Tibial artery (tissue), 4 donors: ENCODE measurements around the gene PTPRJ.
A peak's percentile ranks its signal among the peaks of the same experiment; 100 is the strongest.
"Not testable (repeated sequence)": the region's sequence is repeated elsewhere in the genome, so short reads cannot be mapped to it uniquely, and the experiment has no call there.

Experiments
- DNase-seq, 2 donors: peaks; one replicate each; pipeline ENCODE4 v3.0.0-alpha.2; 2019
- H3K27ac ChIP-seq, 2 donors: fragments of 200-600 bp; sonication (generic) in 1 of 2; 1 replicate in 1 of 2; 2 replicates in 1 of 2; pipeline ENCODE4 v1.5.1; 2018 to 2019; ENCODE audit warnings: mild to moderate bottlenecking in 1 of 2
- H3K27me3 ChIP-seq, 2 donors: fragments of 200-600 bp; sonication (generic) in 1 of 2; one replicate each; pipeline versions ENCODE4 v1.5.1 to v1.6.0; 2016 to 2019
- H3K36me3 ChIP-seq, 3 donors: fragments of 200-600 bp; sonication (generic) in 2 of 3; one replicate each; pipeline ENCODE4 v1.5.1; 2016 to 2019; ENCODE audit warnings: mild to moderate bottlenecking in 2 of 3
- H3K4me1 ChIP-seq, 4 donors: fragments of 200-600 bp; sonication (generic) in 2 of 4; 1 replicate in 3 of 4; 2 replicates in 1 of 4; pipeline ENCODE4 v1.5.1; 2016 to 2019
- H3K4me3 ChIP-seq, 2 donors: fragments of 200-600 bp; sonication (generic) in 1 of 2; 1 replicate in 1 of 2; 2 replicates in 1 of 2; pipeline ENCODE4 v1.5.1; 2018 to 2019; ENCODE audit warnings: mild to moderate bottlenecking in 2 of 2
- H3K9me3 ChIP-seq, 3 donors: fragments of 200-600 bp; sonication (generic) in 1 of 3; one replicate each; pipeline ENCODE4 v1.5.1; 2016 to 2019
- CTCF ChIP-seq, 2 experiments: fragments of 200-600 bp in 1 of 2; fragments of 450-650 bp in 1 of 2; IDR thresholded peaks; one replicate each; pipeline ENCODE4 v1.5.1; 2017 to 2019; ENCODE audit warnings: antibody characterized with exemption in 2 of 2, mild to moderate bottlenecking in 1 of 2, moderate library complexity in 1 of 2
- intact Hi-C: fragments of 100-400 bp; cut with DNase I; formaldehyde crosslinking; loops from one replicate; pipeline ENCODE4 v1.15.0; 2023; ENCODE audit warnings: low total_unique reads

Gene PTPRJ

GRCh38 chr11:47941907-47942558 is 38.3 kb upstream of the PTPRJ start:
- Histone ChIP-seq H3K9me3 (no peaks in the 10 kb centered on the region), H3K4me1 (peaks cover 0 to 22% (median 5%) of the 10 kb centered on the region in 4 donors), H3K27me3 (no peaks in the 10 kb centered on the region), H3K4me3 (no peak overlapping the region), H3K27ac (no peak overlapping the region), H3K36me3 (no peaks in the 10 kb centered on the region)
- no peak for DNase-seq
- intact Hi-C loops, result no loop called here
- no peak for TF ChIP-seq CTCF (IDR thresholded peaks at IDR 0.05)

- Histone ChIP-seq H3K9me3 (no peaks in the 10 kb centered on the region), H3K36me3 (no peaks in the 10 kb centered on the region), H3K4me3 (no peak overlapping the region), H3K27ac (no peak overlapping the region), H3K4me1 (peaks cover 0 to 18% (median 7%) of the 10 kb centered on the region in 4 donors), H3K27me3 (no peaks in the 10 kb centered on the region)
- DNase-seq, result no peak
- TF ChIP-seq CTCF (IDR thresholded peaks at IDR 0.05), result no peak
- intact Hi-C loops, result no loop called here
These were observed 36.4 kb upstream of the PTPRJ start for GRCh38 chr11:47943721-47944586.

GRCh38 chr11:47944632-47945031 is 35.7 kb upstream of the PTPRJ start:
- DNase-seq, result no peak
- Histone ChIP-seq H3K4me3 (no peak overlapping the region), H3K9me3 (no peaks in the 10 kb centered on the region), H3K4me1 (peaks cover 0 to 14% (median 7%) of the 10 kb centered on the region in 4 donors), H3K36me3 (no peaks in the 10 kb centered on the region), H3K27me3 (no peaks in the 10 kb centered on the region), H3K27ac (no peak overlapping the region)
- intact Hi-C loops, result no loop called here
- no peak for TF ChIP-seq CTCF (IDR thresholded peaks at IDR 0.05)

GRCh38 chr11:47946682-47947559 is 33.4 kb upstream of the PTPRJ start:
- DNase-seq, result peak; percentile 82 to 87
- Histone ChIP-seq H3K36me3 (no peaks in the 10 kb centered on the region), H3K27me3 (no peaks in the 10 kb centered on the region), H3K27ac (peak overlapping the region in 1 of 2 donors; percentile 25), H3K4me3 (no peak overlapping the region), H3K4me1 (peaks cover 0 to 13% (median 7%) of the 10 kb centered on the region in 4 donors), H3K9me3 (no peaks in the 10 kb centered on the region)
- no peak for TF ChIP-seq CTCF (IDR thresholded peaks at IDR 0.05)
- intact Hi-C loops, result no loop called here

GRCh38 chr11:47948137-47948536 is 32.2 kb upstream of the PTPRJ start:
- Histone ChIP-seq H3K4me3 (no peak overlapping the region), H3K27ac (no peak overlapping the region), H3K4me1 (peaks cover 0 to 13% (median 7%) of the 10 kb centered on the region in 4 donors), H3K9me3 (no peaks in the 10 kb centered on the region), H3K36me3 (no peaks in the 10 kb centered on the region), H3K27me3 (no peaks in the 10 kb centered on the region)
- intact Hi-C loops, result no loop called here
- no peak for DNase-seq
- TF ChIP-seq CTCF (IDR thresholded peaks at IDR 0.05), result no peak

- H3K4me1 ChIP-seq, result peaks cover 0 to 13% (median 7%) of the 10 kb centered on the region in 4 donors
- intact Hi-C loops, DNase-seq, H3K4me3 ChIP-seq, H3K9me3 ChIP-seq, H3K36me3 ChIP-seq, H3K27me3 ChIP-seq, H3K27ac ChIP-seq: not testable (repeated sequence)
These were observed 31.2 kb upstream of the PTPRJ start for GRCh38 chr11:47949001-47949675.
